HG02970 (cell line): Measurements from ENCODE around the gene SEPTIN2.
"Not testable (repeated sequence)": the region's sequence is repeated elsewhere in the genome, so short reads cannot be mapped to it uniquely, and the experiment has no call there.

Experiments
- ATAC-seq: cut with Tn5 transposase; IDR thresholded peaks from one replicate; pipeline ENCODE4 v1.9.1; 2021; ENCODE audit warnings: mild to moderate bottlenecking, moderate library complexity, moderate number of reproducible peaks; ENCODE audit not compliant: unreplicated experiment, low FRiP score

Gene SEPTIN2

GRCh38 chr2:241286348-241287090 is 29.2 kb upstream of the SEPTIN2 start:
- no peak for ATAC-seq

DNA sequence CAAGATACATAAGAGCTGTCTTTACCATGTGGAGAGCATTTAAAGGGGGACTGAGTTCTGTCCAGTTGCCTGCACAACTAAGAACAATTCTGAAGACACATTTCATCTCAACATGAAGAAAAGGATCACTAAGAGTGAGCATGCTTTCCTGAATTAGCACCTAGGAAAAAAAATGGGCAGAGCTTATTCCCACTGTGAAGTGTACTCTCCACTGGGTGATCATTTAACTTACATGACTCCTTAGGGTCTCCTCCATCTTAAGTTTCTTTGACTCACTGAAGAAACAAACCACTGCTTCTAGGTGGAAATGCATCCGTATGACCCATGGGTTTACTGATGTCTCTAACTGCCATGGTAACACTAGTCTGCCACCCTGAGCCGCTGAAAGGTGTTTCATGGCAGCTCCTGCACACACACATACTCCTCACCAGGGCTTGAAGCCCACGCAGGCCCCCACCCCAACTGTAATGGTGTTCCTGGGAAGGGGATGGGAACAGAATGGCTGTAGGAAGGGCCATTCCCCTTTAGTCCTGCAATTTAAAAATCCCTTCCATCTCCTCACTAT is 27.3 kb upstream of the SEPTIN2 start:
- no peak for ATAC-seq

DNA sequence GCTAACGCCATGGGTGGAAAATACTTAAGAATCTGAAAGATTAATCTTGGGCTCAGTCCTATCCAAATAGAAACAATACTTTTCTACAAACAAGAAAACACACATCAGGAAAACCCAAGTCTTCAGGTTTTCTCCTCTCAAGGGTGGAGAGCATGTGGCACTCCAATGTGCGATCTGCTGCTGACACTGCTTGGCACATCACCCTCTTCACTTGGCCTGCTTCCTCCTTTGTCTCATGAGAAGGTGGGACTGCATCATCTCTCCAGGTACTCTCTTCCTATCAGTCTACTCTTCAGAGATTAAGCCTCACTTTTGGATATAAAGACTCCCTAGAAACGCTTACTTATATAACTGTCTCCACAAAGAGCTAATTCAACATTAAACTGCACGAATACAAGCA is 26.7 kb upstream of the SEPTIN2 start:
- ATAC-seq: no peak

DNA sequence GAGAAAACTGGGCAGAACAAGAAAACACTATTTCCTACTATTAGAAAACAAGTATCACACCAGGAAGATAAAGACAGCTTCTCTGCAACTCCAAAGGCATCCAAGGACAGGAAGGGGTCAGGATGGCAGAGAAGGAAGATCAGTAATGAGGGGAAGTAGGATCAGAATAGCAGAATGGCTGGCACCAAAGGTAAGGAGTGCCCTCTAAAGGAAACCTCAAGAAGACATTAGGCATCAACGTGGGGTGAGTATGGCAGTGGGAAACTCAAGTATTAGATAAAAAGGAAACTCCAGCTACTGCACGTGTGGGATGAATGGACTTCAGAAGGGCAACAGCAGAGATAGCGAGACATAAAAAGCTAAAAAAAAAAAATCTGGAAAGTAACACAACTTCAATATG is 26.1 kb upstream of the SEPTIN2 start:
- ATAC-seq: no peak

- ATAC-seq: no peak
These were observed 24.6 kb upstream of the SEPTIN2 start for GRCh38 chr2:241291153-241291552.

GRCh38 chr2:241291977-241292376 is 23.7 kb upstream of the SEPTIN2 start:
- ATAC-seq: no peak

DNA sequence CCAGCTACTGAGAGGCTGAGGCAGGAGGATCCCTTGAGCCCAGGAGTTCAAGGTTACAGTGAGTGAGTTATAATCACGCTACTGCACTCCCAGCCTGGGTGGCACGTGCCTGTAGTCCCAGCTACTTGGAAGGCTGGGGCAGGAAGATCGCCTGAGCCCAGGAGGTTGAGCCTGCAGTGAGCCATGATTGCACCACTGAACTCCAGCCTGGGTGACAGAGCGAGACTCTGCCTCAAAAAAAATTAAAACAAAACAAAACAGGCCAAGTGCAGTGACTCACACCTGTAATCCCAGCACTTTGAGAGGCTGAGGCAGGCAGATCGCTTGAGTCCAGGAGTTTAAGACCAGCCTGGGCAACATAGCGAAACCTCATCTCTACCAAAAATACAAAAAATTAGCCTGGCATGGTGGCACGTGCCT is 22.3 kb upstream of the SEPTIN2 start:
- not testable (repeated sequence) for ATAC-seq

GRCh38 chr2:241295326-241296095 is 20.2 kb upstream of the SEPTIN2 start:
- ATAC-seq: no peak

DNA sequence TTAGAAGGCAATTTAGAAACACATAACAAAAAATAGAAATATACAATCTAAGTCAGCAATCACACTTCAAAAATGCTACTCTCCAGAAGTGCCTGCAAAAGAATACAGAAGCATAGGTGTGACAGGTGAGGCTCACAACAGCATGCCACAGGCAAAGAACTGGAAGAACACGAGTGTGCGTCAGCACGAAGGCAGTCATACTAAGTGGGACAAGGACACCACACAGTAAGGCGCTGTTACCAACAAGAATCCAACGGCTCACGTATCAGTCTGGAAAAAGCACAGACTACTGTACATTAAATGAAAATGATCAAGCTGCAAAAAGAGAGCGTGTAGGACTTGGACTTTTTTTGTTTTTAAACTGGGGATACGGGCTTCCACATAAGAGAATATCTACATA is 19.0 kb upstream of the SEPTIN2 start:
- ATAC-seq: no peak

GRCh38 chr2:241298673-241299072 is 17.1 kb upstream of the SEPTIN2 start:
- no peak for ATAC-seq

DNA sequence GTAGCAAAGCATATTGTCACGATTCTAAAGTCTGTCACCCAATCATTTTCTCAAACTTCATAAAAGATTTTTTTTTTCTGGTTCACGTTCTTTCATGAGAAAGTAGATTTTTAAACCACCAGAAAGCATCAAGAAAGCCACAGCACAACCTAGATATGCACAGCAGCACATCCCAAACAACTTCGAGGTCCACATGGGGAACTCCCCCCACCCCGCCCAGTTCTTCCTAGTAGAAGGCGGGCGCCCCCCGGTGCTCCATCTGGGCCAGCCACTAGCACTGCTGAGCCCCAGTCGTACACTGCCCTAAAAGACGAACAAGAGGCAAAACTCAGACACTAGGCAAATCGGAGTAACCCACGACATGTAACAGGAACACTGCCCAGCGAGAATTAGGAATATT is 15.7 kb upstream of the SEPTIN2 start:
- ATAC-seq: no peak

GRCh38 chr2:241302083-241302482 is 13.6 kb upstream of the SEPTIN2 start:
- no peak for ATAC-seq

GRCh38 chr2:241302759-241303651 is 12.7 kb upstream of the SEPTIN2 start:
- no peak for ATAC-seq

GRCh38 chr2:241304039-241304670 is 11.6 kb upstream of the SEPTIN2 start:
- ATAC-seq: no peak

GRCh38 chr2:241307055-241307454 is 8.7 kb upstream of the SEPTIN2 start:
- ATAC-seq: no peak

- no peak for ATAC-seq
These were observed 7.5 kb upstream of the SEPTIN2 start for GRCh38 chr2:241308267-241308666.

GRCh38 chr2:241308832-241309500 is 6.8 kb upstream of the SEPTIN2 start:
- ATAC-seq: no peak

- no peak for ATAC-seq
These were observed 6.0 kb upstream of the SEPTIN2 start for GRCh38 chr2:241309684-241310117.

- ATAC-seq: no peak
These were observed 4.7 kb upstream of the SEPTIN2 start for GRCh38 chr2:241310917-241311566.
